GM21825 (cell line): ENCODE data around the gene MAOA.

Experiments used
- ATAC-seq: cut with Tn5 transposase; IDR thresholded peaks from one replicate; pipeline ENCODE4 v1.9.1; 2021; ENCODE audit warnings: mild to moderate bottlenecking, moderate library complexity; ENCODE audit not compliant: unreplicated experiment

Gene MAOA

DNA sequence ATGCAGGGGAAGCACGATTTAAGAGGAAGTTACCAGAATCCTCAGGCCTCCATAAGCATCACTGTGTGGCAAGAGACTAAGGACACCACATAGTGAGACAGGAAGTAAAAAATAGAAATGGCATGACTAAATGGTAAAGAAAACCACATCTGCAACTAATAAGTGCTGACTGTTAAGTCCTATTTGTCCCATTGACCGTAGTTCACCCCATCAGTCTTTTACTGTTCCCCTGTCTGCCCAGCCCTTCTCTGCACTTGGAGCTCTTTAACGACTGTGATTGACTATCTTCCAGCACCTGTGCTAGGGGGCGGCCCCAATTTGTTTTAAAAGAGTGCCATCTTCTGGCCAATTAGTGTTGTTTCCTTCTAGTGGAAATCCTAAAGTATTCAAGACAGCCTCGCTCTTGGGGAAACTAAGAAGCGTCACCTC is 94.2 kb downstream of the MAOA start:
- no peak for ATAC-seq

- ATAC-seq = no peak
Observed at GRCh38 chrX:43753637-43754036, 97.5 kb downstream of the MAOA start.

DNA sequence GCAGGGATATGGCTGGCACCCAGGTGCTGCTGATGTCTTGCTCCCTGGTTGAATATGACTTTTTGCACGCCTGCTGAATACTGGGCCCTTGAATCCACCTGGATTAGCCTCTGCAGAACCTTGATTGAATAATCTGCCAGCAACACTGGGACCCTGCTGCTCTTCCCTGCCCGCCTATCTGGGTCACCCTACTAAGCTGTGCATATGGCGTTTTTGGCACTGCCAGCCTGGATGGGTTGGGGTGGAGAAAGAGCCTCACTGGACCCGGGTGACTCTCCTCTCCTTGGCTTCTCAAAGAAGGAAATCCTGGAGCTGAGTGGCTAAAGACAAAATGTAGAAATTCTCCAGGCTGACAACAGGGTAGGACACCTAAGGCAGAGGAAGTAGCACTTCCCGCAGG is 100.0 kb downstream of the MAOA start:
- ATAC-seq = no peak

GRCh38 chrX:43758044-43758443 is 101.9 kb downstream of the MAOA start:
- no peak for ATAC-seq

DNA sequence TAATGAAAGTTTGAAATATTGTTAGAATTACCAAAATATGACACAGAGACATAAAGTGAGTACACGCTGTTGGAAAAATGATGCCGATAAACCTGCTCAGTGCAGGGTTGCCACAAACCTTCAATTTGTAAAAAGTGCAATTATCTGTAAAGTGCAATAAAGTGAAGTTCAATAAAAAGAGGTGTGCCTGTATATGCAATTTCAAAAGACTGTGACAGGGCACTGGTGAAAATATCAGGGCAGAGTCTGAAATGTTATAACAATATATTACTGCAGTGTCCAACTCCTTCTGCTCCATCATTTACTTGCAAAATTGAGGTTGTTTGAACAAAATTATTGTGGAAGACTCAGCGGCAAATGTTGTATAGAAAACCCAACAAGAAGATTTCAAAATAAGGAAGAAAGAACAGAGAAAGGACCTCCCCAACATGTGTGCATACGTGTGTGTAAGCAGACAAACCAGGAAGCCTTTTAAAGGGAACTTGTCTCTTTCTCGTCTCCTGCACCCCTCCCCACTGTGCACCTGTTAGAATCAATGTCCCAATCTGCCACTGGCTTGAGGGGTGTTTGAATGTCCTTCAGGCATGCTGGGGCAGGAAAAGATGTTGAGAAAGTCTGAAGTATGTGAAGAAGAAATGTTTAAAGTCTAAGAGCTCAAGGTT is 130.0 kb downstream of the MAOA start:
- no peak for ATAC-seq
